PC-3 (cell line): Measurements from ENCODE around the gene PLEKHG3.

Experiments
- EZH2 ChIP-seq: fragments of 300-600 bp; sonication (generic); IDR thresholded peaks from one replicate; pipeline ENCODE4 v1.6.1; 2017; ENCODE audit warnings: antibody characterized with exemption, mild to moderate bottlenecking, low read length; ENCODE audit not compliant: unreplicated experiment
- EZH2phosphoT487 ChIP-seq: fragments of 300-600 bp; sonication (generic); IDR thresholded peaks from 2 replicates; pipeline ENCODE4 v1.6.1; 2018; ENCODE audit warnings: mild to moderate bottlenecking, antibody characterized with exemption, low read length, borderline replicate concordance
- TF ChIP-seq, protein P1 (sequence below): fragments of 300-600 bp; sonication (generic); conservative IDR thresholded peaks from 2 replicates; pipeline ENCODE4 v1.5.1; 2017; ENCODE audit warnings: antibody characterized with exemption, low read depth, mild to moderate bottlenecking, low read length

- no peak for TF ChIP-seq EZH2
- TF ChIP-seq, protein P1, sequence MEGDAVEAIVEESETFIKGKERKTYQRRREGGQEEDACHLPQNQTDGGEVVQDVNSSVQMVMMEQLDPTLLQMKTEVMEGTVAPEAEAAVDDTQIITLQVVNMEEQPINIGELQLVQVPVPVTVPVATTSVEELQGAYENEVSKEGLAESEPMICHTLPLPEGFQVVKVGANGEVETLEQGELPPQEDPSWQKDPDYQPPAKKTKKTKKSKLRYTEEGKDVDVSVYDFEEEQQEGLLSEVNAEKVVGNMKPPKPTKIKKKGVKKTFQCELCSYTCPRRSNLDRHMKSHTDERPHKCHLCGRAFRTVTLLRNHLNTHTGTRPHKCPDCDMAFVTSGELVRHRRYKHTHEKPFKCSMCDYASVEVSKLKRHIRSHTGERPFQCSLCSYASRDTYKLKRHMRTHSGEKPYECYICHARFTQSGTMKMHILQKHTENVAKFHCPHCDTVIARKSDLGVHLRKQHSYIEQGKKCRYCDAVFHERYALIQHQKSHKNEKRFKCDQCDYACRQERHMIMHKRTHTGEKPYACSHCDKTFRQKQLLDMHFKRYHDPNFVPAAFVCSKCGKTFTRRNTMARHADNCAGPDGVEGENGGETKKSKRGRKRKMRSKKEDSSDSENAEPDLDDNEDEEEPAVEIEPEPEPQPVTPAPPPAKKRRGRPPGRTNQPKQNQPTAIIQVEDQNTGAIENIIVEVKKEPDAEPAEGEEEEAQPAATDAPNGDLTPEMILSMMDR, result peak; percentile 65
- TF ChIP-seq EZH2phosphoT487, result no peak
Measured at GRCh38 chr14:64761441-64762043, 57.3 kb downstream of the PLEKHG3 start.
